Activated CD8-positive, alpha-beta memory T cell treated with anti-CD3 and anti-CD28 coated beads, Interleukin-2, amount 10 ng/mL, durations not matched to agents 7 days and 5 days (primary cell): ENCODE data around the gene MYO16. TPM values are rescaled to one million over a fixed set of nuclear protein-coding genes. Genes with fewer than 3 reads are reported as not detected.
"Not testable (repeated sequence)": the region's sequence is repeated elsewhere in the genome, so short reads cannot be mapped to it uniquely, and the experiment has no call there.

Experiments
- ATAC-seq: fragments of 150-1000 bp; cut with Tn5 transposase; one replicate; pipeline ENCODE4 v1.10.0; 2021; ENCODE audit warnings: moderate library complexity
- CTCF ChIA-PET: fragments of 350-600 bp; sonication (Branson Sonifier 250); formaldehyde crosslinking; loops from one replicate; lab custom pipeline; 2021; ENCODE audit warnings: antibody characterized with exemption; lab: Charles Lee
- DNase-seq: peaks from one replicate; pipeline ENCODE4 v3.0.0-alpha.2; 2020
- H3K27ac Mint-ChIP-seq: one replicate; pipeline ENCODE4 v1.8.0; 2021; ENCODE audit warnings: mild to moderate bottlenecking, mixed read lengths
- H3K27me3 Mint-ChIP-seq: one replicate; pipeline ENCODE4 v1.8.0; 2021; ENCODE audit warnings: mixed read lengths
- H3K36me3 Mint-ChIP-seq: one replicate; pipeline ENCODE4 v1.8.0; 2021; ENCODE audit warnings: mild to moderate bottlenecking, mixed read lengths
- H3K4me1 Mint-ChIP-seq: one replicate; pipeline ENCODE4 v1.8.0; 2021; ENCODE audit warnings: mixed read lengths
- H3K4me3 Mint-ChIP-seq: one replicate; pipeline ENCODE4 v1.8.0; 2021; ENCODE audit warnings: mild to moderate bottlenecking, moderate library complexity, mixed read lengths
- H3K9me3 Mint-ChIP-seq: one replicate; pipeline ENCODE4 v1.8.0; 2022; ENCODE audit warnings: low read depth, mixed read lengths
- total RNA-seq, 2 experiments: library from RNA; stranded (reverse); gene quantifications; one replicate each; pipeline ENCODE4 v1.2.3, GENCODE V29; 2021

The MYO16 gene
- total RNA-seq, 2 experiments from 2014 or later, result 0.05 TPM; not detected in 1

GRCh38 chr13:108858676-108859075 lies 229.3 kb downstream of the MYO16 start:
- Mint-ChIP-seq H3K9me3 (no peaks in the 10 kb centered on the region), H3K4me1 (peaks cover 2% of the 10 kb centered on the region), H3K4me3 (no peak overlapping the region), H3K27me3 (no peaks in the 10 kb centered on the region), H3K36me3 (no peaks in the 10 kb centered on the region), H3K27ac (no peak overlapping the region)
- ATAC-seq, result no peak
- CTCF ChIA-PET, result no interaction called here
- DNase-seq, result no peak

GRCh38 chr13:108859197-108860012 lies 230.0 kb downstream of the MYO16 start:
- CTCF ChIA-PET, result no interaction called here
- Mint-ChIP-seq H3K4me3 (no peak overlapping the region), H3K27me3 (no peaks in the 10 kb centered on the region), H3K36me3 (no peaks in the 10 kb centered on the region), H3K4me1 (peaks cover 2% of the 10 kb centered on the region), H3K9me3 (no peaks in the 10 kb centered on the region), H3K27ac (no peak overlapping the region)
- ATAC-seq (no peak), DNase-seq (no peak)

GRCh38 chr13:108860418-108860817 lies 231.0 kb downstream of the MYO16 start:
- CTCF ChIA-PET, result no interaction called here
- no peak overlapping the region for H3K4me3 Mint-ChIP-seq
- H3K9me3 Mint-ChIP-seq, result no peaks in the 10 kb centered on the region
- peaks cover 2% of the 10 kb centered on the region for H3K4me1 Mint-ChIP-seq
- H3K27me3 Mint-ChIP-seq, result no peaks in the 10 kb centered on the region
- H3K36me3 Mint-ChIP-seq, result no peaks in the 10 kb centered on the region
- DNase-seq, result no peak
- H3K27ac Mint-ChIP-seq, result no peak overlapping the region
- no peak for ATAC-seq

- CTCF ChIA-PET, result no interaction called here
- Mint-ChIP-seq H3K27me3 (no peaks in the 10 kb centered on the region), H3K27ac (no peak overlapping the region), H3K4me3 (no peak overlapping the region), H3K9me3 (no peaks in the 10 kb centered on the region), H3K4me1 (no peaks in the 10 kb centered on the region), H3K36me3 (no peaks in the 10 kb centered on the region)
- DNase-seq, result no peak
- peak; percentile 23 for ATAC-seq
Observed at GRCh38 chr13:108877300-108877699, 247.9 kb downstream of the MYO16 start.

- CTCF ChIA-PET, result no interaction called here
- Mint-ChIP-seq H3K27me3 (no peaks in the 10 kb centered on the region), H3K27ac (no peak overlapping the region), H3K9me3 (no peaks in the 10 kb centered on the region), H3K4me1 (no peaks in the 10 kb centered on the region), H3K36me3 (no peaks in the 10 kb centered on the region), H3K4me3 (no peak overlapping the region)
- ATAC-seq (no peak), DNase-seq (no peak)
Observed at GRCh38 chr13:108878732-108879131, 249.3 kb downstream of the MYO16 start.

- CTCF ChIA-PET, result no interaction called here
- Mint-ChIP-seq H3K27ac (no peak overlapping the region), H3K4me1 (no peaks in the 10 kb centered on the region), H3K9me3 (no peaks in the 10 kb centered on the region), H3K4me3 (no peak overlapping the region), H3K27me3 (no peaks in the 10 kb centered on the region), H3K36me3 (no peaks in the 10 kb centered on the region)
- DNase-seq (no peak), ATAC-seq (no peak)
Observed at GRCh38 chr13:108889324-108889984, 260.0 kb downstream of the MYO16 start.

- CTCF ChIA-PET, result interaction anchor here (0.9 to 2.0 kb wide), 8 partner anchors 10 to 669 kb away, joined by 3 to 18 read pairs (median 4); no protein-coding TSS in a partner anchor
- H3K27me3 Mint-ChIP-seq, result no peaks in the 10 kb centered on the region
- no peaks in the 10 kb centered on the region for H3K36me3 Mint-ChIP-seq
- DNase-seq (no peak), ATAC-seq (no peak)
- peaks cover 13% of the 10 kb centered on the region for H3K4me1 Mint-ChIP-seq
- no peak overlapping the region for H3K4me3 Mint-ChIP-seq
- H3K27ac Mint-ChIP-seq, result no peak overlapping the region
- H3K9me3 Mint-ChIP-seq, result no peaks in the 10 kb centered on the region
Observed at GRCh38 chr13:108895220-108895704, 265.9 kb downstream of the MYO16 start.

- H3K27ac Mint-ChIP-seq, result no peak overlapping the region
- H3K4me3 Mint-ChIP-seq, result no peak overlapping the region
- peaks cover 2% of the 10 kb centered on the region for H3K27me3 Mint-ChIP-seq
- ATAC-seq (peak; percentile 88), DNase-seq (peak; percentile 65)
- H3K4me1 Mint-ChIP-seq, result peaks cover 13% of the 10 kb centered on the region
- peaks cover 1% of the 10 kb centered on the region for H3K36me3 Mint-ChIP-seq
- no peaks in the 10 kb centered on the region for H3K9me3 Mint-ChIP-seq
- CTCF ChIA-PET, result interaction anchor here (0.6 to 2.5 kb wide), 5 partner anchors 16 to 672 kb away, joined by 3 to 13 read pairs (median 3); partner anchors contain the start of gene TNFSF13B
Observed at GRCh38 chr13:108897955-108898354, 268.5 kb downstream of the MYO16 start.

GRCh38 chr13:108902405-108903155 lies 273.2 kb downstream of the MYO16 start:
- H3K9me3 Mint-ChIP-seq, result no peaks in the 10 kb centered on the region
- peaks cover 1% of the 10 kb centered on the region for H3K36me3 Mint-ChIP-seq
- no peak for ATAC-seq
- no peak overlapping the region for H3K4me3 Mint-ChIP-seq
- no peak overlapping the region for H3K27ac Mint-ChIP-seq
- peaks cover 7% of the 10 kb centered on the region for H3K27me3 Mint-ChIP-seq
- DNase-seq, result no peak
- CTCF ChIA-PET, result no interaction called here
- H3K4me1 Mint-ChIP-seq, result peaks cover 9% of the 10 kb centered on the region

- peaks cover 7% of the 10 kb centered on the region for H3K27me3 Mint-ChIP-seq
- no peak for DNase-seq
- CTCF ChIA-PET, result no interaction called here
Observed at GRCh38 chr13:108903613-108904012, 274.2 kb downstream of the MYO16 start.

GRCh38 chr13:108911807-108912206 lies 282.4 kb downstream of the MYO16 start:
- Mint-ChIP-seq H3K9me3 (no peaks in the 10 kb centered on the region), H3K4me1 (peaks cover 15% of the 10 kb centered on the region), H3K27ac (no peak overlapping the region), H3K36me3 (no peaks in the 10 kb centered on the region), H3K27me3 (peaks cover 14% of the 10 kb centered on the region), H3K4me3 (no peak overlapping the region)
- ATAC-seq (no peak), DNase-seq (no peak)
- CTCF ChIA-PET, result interaction anchor here (5.5 kb wide), 1 partner anchor 17 kb away, joined by 18 read pairs; no protein-coding TSS in a partner anchor

More at GRCh38 chr13:108903613-108904012, 274.2 kb downstream of the MYO16 start:
- Mint-ChIP-seq H3K36me3 (peaks cover 1% of the 10 kb centered on the region), H3K9me3 (no peaks in the 10 kb centered on the region), H3K27ac (no peak overlapping the region), H3K4me1 (peaks cover 2% of the 10 kb centered on the region), H3K4me3 (no peak overlapping the region)
- ATAC-seq, result no peak

- H3K27ac Mint-ChIP-seq, H3K4me3 Mint-ChIP-seq, ATAC-seq, H3K9me3 Mint-ChIP-seq, DNase-seq, H3K36me3 Mint-ChIP-seq: not testable (repeated sequence)
- CTCF ChIA-PET, result interaction anchor here (4.2 to 5.5 kb wide), 2 partner anchors 16 to 19 kb away, joined by 13 to 18 read pairs; no protein-coding TSS in a partner anchor
- H3K4me1 Mint-ChIP-seq, result peaks cover 17% of the 10 kb centered on the region
- peaks cover 12% of the 10 kb centered on the region for H3K27me3 Mint-ChIP-seq
Observed at GRCh38 chr13:108913731-108914130, 284.3 kb downstream of the MYO16 start.

- ATAC-seq, result no peak
- CTCF ChIA-PET, result interaction anchor here (1.0 to 5.5 kb wide), 5 partner anchors 9 to 697 kb away, joined by 3 to 18 read pairs (median 8); partner anchors contain the start of gene ABHD13
- peaks cover 12% of the 10 kb centered on the region for H3K27me3 Mint-ChIP-seq
- H3K4me1 Mint-ChIP-seq, result peaks cover 17% of the 10 kb centered on the region
- H3K27ac Mint-ChIP-seq, result peak overlapping the region; percentile 85
- peak overlapping the region; percentile 53 for H3K4me3 Mint-ChIP-seq
- no peaks in the 10 kb centered on the region for H3K9me3 Mint-ChIP-seq
- DNase-seq, result no peak
- no peaks in the 10 kb centered on the region for H3K36me3 Mint-ChIP-seq
Observed at GRCh38 chr13:108915095-108915633, 285.8 kb downstream of the MYO16 start.
